MV-4-11 (cell line): Measurements from ENCODE around the gene HBA1.
"Not testable (repeated sequence)": the region's sequence is repeated elsewhere in the genome, so short reads cannot be mapped to it uniquely, and the experiment has no call there.

Experiments
- DNase-seq: peaks from one replicate; lab custom pipeline; 2025; lab: John Stamatoyannopoulos, UW

HBA1 gene

DNA sequence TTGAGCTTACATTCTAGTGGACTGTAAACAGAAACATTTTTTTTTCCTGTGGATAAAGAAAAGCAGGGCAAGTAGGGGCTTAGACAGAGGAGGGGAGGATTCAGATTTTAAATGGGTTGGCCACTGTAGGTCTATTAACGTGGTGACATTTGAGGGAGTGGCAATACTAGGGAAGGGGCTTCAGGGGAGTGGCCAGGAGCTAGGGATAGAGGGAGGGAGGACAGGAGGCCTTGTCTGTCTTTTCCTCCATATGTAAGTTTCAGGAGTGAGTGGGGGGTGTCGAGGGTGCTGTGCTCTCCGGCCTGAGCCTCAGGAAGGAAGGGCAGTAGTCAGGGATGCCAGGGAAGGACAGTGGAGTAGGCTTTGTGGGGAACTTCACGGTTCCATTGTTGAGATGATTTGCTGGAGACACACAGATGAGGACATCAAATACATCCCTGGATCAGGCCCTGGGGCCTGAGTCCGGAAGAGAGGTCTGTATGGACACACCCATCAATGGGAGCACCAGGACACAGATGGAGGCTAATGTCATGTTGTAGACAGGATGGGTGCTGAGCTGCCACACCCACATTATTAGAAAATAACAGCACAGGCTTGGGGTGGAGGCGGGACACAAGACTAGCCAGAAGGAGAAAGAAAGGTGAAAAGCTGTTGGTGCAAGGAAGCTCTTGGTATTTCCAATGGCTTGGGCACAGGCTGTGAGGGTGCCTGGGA, 17.2 kb upstream of the HBA1 start:
- DNase-seq: no peak

DNA sequence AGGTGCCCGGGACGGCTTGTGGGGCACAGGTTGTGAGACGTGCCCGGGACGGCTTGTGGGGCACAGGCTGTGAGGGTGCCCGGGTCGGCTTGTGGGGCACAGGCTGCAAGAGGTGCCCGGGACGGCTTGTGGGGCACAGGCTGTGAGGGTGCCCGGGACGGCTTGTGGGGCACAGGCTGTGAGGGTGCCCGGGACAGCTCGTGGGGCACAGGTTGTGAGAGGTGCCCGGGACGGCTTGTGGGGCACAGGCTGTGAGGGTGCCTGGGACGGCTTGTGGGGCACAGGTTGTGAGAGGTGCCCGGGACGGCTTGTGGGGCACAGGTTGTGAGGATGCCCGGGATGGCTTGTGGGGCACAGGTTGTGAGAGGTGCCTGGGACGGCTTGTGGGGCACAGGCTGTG, 16.2 kb upstream of the HBA1 start:
- not testable (repeated sequence) for DNase-seq

DNA sequence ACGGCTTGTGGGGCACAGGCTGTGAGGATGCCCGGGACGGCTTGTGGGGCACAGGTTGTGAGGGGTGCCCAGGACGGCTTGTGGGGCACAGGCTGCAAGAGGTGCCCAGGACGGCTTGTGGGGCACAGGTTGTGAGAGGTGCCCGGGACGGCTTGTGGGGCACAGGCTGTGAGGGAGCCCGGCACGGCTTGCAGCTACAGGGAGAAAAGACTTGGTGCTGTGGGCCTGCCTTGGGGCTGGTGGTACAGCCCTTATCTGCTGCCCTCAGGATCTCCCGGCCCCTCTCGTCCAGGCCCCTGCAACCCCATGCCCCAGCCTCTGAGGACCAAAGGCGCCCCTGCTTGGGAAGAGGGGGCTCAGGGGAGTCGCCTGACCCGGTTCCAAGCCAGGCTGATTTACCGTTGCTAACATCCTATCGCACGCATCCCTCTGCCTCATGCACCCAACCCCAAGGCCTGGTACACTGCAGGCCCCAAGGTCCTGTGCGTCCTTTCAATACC, 15.7 kb upstream of the HBA1 start:
- no peak for DNase-seq

DNA sequence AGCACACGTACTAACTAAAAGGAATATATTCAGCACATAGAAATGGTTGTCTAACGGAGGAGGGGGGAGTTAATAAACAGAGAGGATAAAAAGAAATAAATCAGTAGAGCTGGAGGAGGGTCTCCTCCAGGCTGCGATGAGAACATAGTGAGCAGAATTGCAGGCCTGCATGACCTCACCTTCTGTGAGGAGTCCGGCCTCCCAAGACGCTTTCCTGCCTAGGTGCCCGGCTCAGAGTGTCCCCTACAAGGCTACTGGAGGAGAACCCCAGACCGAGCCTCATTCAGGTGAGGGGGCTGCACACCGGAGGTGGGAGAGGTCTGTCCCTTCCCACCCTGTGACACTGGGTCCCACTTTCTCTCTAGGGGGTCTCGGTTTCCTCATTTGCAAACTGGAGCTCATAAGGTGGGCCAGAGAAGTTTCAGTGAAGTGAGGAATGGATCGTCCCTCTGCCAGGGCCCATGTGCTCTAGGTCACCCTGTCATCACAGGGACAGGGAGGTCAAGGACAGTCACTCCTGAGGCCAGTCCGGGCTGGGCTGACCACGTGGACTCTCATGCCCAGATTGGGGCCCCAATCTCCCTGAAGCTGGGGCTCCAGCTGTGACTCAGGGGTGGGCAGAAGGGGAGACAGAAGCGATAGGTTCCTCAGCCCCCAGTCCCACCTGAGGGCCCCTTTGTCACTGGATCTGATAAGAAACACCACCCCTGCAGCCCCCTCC, 14.0 kb upstream of the HBA1 start:
- DNase-seq: no peak

DNA sequence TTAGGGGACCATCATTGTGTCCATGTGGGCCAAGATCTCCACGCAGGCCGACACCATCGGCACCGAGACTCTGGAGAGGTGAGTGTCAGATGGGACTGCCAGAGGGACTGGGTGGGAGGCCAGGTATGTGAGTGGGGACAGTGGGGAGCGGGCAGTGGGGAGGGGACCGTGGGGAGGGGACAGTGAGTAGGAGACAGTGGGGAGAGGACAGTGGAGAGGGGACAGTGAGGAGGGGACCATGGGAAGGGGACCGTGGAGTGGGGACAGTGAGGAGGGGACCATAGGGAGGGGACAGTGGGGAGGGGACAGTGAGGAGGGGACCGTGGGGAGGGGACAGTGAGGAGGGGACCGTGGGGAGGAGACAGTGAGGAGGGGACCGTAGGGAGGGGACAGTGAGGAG, 13.3 kb upstream of the HBA1 start:
- DNase-seq: not testable (repeated sequence)

DNA sequence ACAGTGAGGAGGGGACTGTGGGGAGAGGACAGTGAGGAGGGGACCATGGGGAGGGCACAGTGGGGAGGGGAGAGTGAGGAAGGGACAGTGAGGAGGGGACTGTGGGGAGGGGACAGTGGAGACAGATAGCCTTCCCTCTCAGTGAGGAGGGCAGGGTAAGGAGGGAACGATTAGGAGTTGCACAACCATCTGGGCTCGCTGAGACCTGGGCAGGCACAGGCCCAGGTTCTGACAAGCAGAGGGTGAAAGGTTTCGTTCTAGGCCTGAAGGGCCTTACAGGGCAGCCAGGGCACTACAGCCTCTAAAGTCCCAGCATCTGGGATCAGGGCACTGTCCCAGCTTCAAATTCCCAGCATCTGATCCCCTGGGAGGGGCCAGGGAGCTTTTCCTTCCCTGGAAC, 12.8 kb upstream of the HBA1 start:
- not testable (repeated sequence) for DNase-seq

DNA sequence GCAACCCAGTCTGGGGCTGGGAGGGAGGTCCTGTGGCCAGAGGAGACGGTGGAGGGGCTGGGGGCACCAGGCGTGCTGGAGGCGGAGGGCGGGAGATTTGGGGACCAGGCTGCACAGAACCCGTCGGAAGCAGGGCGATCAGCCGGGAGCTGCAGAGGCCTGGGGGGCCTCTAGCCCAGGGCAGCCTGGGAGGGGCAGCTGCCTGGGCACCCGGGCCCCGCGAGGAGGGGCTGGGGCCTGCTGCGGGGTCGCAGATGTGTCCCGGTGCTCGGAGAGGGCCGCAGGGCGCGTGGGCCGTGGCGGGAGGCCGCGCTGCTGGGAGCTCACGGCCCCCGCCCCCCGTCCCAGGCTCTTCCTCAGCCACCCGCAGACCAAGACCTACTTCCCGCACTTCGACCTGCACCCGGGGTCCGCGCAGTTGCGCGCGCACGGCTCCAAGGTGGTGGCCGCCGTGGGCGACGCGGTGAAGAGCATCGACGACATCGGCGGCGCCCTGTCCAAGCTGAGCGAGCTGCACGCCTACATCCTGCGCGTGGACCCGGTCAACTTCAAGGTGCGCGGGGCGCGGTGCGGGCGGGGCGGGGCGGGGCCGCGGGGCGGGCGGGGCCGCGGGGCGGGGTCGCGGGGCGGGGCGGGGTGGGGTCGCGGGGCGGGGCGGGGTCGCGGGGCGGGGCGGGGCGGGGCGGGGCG, 12.2 kb upstream of the HBA1 start:
- DNase-seq: not testable (repeated sequence)

DNA sequence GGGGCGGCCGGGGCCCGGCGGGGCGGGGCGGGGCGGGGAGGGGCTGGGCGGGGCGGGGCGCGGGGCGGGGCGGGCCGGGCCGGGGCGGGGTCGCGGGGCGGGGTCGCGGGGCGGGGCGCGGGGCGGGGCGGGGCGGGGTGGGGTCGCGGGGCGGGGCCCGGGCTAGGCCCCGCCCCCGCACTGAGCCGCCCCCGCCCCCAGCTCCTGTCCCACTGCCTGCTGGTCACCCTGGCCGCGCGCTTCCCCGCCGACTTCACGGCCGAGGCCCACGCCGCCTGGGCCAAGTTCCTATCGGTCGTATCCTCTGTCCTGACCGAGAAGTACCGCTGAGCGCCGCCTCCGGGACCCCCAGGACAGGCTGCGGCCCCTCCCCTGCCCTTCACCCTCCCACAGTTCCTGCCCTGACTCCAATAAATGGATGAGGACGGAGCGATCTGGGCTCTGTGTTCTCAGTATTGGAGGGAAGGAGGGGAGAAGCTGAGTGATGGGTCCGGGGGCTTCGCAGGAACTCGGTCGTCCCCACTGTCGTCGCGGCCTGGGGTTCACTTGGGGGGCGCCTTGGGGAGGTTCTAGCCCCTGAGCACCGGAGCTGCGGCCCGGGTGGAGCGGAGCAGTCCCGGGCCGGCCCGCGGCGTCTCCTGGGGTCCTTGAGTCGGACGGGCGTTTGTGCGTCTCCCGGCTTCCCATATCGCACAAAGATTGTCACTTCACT, 11.5 kb upstream of the HBA1 start:
- no peak for DNase-seq

DNA sequence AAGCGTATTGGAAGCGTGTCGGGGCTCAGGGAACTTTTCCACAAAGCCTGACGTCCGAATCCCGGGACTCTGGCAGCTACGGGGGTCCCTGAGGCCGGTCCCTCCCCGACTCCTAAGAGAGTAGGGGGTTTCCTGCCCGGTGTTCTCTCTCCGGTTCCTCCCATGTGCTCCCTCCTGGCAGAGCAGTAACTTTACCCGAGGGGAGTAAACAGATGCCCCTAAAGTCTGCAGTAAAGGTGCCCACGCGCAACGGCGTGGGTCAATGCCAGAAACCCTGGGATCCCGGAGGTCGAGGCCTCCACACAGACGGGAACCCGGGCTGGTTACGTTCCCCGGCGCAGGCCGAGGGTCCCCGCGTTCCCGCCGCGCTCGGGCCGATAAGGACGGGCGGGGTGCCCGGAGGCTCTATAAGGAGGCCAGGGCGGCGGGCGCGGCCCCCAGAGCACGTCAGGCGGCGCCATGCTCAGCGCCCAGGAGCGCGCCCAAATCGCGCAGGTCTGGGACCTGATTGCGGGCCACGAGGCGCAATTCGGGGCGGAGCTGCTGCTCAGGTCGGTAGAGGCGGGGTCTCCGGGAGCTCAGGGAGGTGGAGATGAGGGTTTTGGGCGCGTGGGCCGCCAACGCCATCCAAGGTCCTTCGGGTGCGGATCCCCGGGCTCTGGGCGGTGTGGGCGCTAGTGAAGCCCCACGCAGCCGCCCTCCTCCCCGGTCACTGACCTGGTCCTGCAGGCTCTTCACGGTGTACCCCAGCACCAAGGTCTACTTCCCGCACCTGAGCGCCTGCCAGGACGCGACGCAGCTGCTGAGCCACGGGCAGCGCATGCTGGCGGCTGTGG, 10.7 kb upstream of the HBA1 start, which contains the start of gene HBM:
HBM (plus strand) TSS at position 440 of the 836 bp plus-strand sequence; CDS start at position 460, 20 bp downstream.
- DNase-seq: no peak

DNA sequence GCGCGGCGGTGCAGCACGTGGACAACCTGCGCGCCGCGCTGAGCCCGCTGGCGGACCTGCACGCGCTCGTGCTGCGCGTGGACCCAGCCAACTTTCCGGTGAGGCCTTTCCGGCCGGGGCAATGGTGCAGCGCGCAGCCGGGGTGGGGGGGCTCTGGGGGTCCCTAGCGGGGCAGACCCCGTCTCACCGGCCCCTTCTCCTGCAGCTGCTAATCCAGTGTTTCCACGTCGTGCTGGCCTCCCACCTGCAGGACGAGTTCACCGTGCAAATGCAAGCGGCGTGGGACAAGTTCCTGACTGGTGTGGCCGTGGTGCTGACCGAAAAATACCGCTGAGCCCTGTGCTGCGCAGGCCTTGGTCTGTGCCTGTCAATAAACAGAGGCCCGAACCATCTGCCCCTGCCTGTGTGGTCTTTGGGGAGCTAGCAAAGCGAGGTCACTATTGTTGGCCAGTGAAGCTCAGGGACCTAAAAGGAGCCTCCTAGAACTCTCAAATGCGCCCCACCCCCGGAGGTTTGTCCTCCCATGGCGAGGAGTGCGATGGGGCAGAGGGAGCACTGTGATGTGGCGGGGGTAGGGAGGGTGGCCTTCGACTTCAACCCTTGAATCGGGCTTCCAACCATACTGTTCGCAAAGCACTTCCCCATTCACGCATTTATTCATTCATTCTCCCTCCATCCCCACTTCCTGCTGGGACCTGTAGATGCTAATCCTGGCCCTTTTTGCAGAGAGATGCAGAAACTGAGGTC, 9.9 kb upstream of the HBA1 start:
- peak; percentile 22 for DNase-seq

DNA sequence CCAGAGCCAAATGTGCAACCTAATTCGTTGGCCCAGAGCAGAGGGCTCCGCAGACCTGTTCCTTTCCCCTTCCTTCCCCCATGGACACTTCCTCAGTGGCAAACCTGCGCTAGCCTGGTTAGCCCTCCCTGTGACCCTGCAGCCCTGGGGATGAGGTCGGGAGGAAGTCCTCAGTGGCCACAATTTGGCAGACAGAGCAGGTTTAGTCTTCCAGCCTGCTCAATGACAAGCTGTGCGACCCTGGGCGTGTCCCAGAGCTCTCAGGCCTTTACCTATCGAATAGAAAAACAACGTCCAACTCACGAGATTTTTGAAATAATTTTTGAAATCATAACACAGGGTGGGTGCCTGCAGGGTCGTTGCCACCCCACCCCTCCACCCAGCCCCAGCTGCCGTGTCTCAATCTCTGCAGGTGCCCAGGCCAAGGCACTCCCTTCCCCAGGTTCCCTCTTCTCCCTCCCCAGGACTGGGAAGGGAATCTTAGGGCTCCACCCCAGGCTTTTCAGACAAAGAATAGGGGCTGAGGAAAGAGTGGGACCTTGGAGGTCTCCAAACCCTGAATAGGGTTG, 9.3 kb upstream of the HBA1 start:
- DNase-seq: no peak

DNA sequence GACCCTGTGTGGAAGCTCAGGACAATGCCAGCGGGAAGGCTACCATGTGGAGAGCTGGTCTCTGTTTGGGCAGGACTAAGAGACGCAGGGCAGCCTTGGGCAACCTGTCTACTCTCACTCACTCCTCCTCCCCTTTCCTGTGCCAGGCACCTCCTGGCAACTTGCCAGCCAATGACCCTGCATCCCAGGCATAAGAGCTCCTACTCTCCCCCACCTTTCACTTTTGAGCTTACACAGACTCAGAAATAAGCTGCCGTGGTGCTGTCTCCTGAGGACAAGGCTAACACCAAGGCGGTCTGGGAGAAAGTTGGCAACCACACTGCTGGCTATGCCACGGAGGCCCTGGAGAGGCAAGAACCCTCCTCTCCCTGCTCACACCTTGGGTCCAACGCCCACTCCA, 8.1 kb upstream of the HBA1 start:
- no peak for DNase-seq

DNA sequence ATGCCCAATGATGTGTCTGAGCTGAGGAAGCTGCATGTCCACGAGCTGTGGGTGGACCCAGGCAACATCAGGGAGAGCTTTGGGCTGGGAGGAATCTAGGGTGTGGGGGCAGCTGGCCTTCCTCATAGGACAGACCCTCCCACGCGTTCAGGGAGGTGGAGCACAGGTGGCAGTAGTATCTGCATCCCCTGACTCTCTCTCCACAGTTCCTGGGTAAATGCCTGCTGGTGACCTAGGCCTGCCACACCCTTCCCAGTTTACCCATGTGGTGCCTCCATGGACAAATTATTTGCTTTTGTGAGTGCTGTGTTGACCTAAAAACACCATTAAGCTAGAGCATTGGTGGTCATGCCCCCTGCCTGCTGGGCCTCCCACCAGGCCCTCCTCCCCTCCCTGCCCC, 7.5 kb upstream of the HBA1 start:
- no peak for DNase-seq

DNA sequence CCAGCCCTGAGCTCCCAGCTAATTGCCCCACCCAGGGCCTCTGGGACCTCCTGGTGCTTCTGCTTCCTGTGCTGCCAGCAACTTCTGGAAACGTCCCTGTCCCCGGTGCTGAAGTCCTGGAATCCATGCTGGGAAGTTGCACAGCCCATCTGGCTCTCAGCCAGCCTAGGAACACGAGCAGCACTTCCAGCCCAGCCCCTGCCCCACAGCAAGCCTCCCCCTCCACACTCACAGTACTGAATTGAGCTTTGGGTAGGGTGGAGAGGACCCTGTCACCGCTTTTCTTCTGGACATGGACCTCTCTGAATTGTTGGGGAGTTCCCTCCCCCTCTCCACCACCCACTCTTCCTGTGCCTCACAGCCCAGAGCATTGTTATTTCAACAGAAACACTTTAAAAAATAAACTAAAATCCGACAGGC, 6.4 kb upstream of the HBA1 start:
- peak; percentile 30 for DNase-seq

DNA sequence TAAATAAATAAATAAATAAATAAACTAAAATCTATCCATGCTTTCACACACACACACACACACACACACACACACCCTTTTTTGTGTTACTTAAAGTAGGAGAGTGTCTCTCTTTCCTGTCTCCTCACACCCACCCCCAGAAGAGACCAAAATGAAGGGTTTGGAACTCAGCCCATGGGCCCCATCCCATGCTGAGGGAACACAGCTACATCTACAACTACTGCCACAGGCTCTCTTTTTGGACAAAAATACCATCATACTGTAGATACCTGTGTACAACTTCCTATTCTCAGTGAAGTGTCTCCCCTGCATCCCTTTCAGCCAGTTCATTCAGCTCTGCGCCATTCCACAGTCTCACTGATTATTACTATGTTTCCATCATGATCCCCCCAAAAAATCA, 5.7 kb upstream of the HBA1 start:
- no peak for DNase-seq

DNA sequence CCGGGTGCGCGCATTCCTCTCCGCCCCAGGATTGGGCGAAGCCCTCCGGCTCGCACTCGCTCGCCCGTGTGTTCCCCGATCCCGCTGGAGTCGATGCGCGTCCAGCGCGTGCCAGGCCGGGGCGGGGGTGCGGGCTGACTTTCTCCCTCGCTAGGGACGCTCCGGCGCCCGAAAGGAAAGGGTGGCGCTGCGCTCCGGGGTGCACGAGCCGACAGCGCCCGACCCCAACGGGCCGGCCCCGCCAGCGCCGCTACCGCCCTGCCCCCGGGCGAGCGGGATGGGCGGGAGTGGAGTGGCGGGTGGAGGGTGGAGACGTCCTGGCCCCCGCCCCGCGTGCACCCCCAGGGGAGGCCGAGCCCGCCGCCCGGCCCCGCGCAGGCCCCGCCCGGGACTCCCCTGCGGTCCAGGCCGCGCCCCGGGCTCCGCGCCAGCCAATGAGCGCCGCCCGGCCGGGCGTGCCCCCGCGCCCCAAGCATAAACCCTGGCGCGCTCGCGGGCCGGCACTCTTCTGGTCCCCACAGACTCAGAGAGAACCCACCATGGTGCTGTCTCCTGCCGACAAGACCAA, 4.0 kb upstream of the HBA1 start, which contains the start of gene HBA2:
HBA2 (plus strand) TSS at position 503 of the 568 bp plus-strand sequence; CDS start at position 540, 37 bp downstream.
- not testable (repeated sequence) for DNase-seq

DNA sequence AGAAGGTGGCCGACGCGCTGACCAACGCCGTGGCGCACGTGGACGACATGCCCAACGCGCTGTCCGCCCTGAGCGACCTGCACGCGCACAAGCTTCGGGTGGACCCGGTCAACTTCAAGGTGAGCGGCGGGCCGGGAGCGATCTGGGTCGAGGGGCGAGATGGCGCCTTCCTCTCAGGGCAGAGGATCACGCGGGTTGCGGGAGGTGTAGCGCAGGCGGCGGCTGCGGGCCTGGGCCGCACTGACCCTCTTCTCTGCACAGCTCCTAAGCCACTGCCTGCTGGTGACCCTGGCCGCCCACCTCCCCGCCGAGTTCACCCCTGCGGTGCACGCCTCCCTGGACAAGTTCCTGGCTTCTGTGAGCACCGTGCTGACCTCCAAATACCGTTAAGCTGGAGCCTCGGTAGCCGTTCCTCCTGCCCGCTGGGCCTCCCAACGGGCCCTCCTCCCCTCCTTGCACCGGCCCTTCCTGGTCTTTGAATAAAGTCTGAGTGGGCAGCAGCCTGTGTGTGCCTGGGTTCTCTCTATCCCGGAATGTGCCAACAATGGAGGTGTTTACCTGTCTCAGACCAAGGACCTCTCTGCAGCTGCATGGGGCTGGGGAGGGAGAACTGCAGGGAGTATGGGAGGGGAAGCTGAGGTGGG, 3.1 kb upstream of the HBA1 start:
- DNase-seq: not testable (repeated sequence)

DNA sequence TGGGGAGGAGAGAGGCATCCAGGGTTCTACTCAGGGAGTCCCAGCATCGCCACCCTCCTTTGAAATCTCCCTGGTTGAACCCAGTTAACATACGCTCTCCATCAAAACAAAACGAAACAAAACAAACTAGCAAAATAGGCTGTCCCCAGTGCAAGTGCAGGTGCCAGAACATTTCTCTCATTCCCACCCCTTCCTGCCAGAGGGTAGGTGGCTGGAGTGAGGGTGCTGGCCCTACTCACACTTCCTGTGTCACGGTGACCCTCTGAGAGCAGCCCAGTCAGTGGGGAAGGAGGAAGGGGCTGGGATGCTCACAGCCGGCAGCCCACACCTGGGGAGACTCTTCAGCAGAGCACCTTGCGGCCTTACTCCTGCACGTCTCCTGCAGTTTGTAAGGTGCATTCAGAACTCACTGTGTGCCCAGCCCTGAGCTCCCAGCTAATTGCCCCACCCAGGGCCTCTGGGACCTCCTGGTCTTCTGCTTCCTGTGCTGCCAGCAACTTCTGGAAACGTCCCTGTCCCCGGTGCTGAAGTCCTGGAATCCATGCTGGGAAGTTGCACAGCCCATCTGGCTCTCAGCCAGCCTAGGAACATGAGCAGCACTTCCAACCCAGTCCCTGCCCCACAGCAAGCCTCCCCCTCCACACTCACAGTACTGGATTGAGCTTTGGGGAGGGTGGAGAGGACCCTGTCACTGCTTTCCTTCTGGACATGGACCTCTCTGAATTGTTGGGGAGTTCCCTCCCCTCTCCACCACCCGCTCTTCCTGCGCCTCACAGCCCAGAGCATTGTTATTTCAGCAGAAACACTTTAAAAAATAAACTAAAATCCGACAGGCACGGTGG, 2.3 kb upstream of the HBA1 start:
- not testable (repeated sequence) for DNase-seq
